Islet of Langerhans (tissue), 1 donor: Measurements from ENCODE around the gene PIK3R6.

Experiments
- FAIRE-seq: peaks from one replicate; lab custom pipeline; 2011; peaks lifted over from hg19 to GRCh38; lab: Jason Lieb, UNC

Gene PIK3R6

GRCh38 chr17:8792646-8793045 is 74.8 kb downstream of the PIK3R6 start:
- no peak for FAIRE-seq

- FAIRE-seq = no peak
These were observed 75.6 kb downstream of the PIK3R6 start for GRCh38 chr17:8791910-8792270.

GRCh38 chr17:8791248-8791909 is 76.1 kb downstream of the PIK3R6 start:
- no peak for FAIRE-seq

- FAIRE-seq = no peak
These were observed 77.7 kb downstream of the PIK3R6 start for GRCh38 chr17:8789743-8790142.

GRCh38 chr17:8788998-8789397 is 78.5 kb downstream of the PIK3R6 start:
- no peak for FAIRE-seq

GRCh38 chr17:8785547-8786413 is 81.7 kb downstream of the PIK3R6 start:
- no peak for FAIRE-seq

- no peak for FAIRE-seq
These were observed 85.3 kb downstream of the PIK3R6 start for GRCh38 chr17:8782176-8782575.

GRCh38 chr17:8781776-8782175 is 85.7 kb downstream of the PIK3R6 start:
- FAIRE-seq = no peak

- no peak for FAIRE-seq
These were observed 90.6 kb downstream of the PIK3R6 start for GRCh38 chr17:8776881-8777280.

GRCh38 chr17:8776248-8776647 is 91.2 kb downstream of the PIK3R6 start:
- no peak for FAIRE-seq

- FAIRE-seq = no peak
These were observed 100.7 kb downstream of the PIK3R6 start for GRCh38 chr17:8766731-8767130.

GRCh38 chr17:8762012-8762411 is 105.5 kb downstream of the PIK3R6 start:
- FAIRE-seq = no peak

- no peak for FAIRE-seq
These were observed 109.3 kb downstream of the PIK3R6 start, which contains the start of gene SPDYE4 for GRCh38 chr17:8758137-8758596. TSS of gene SPDYE4 (minus strand) at chr17:8758546. CDS start at chr17:8758382, 164 bp downstream.

- no peak for FAIRE-seq
These were observed 110.3 kb downstream of the PIK3R6 start for GRCh38 chr17:8757189-8757588.

- no peak for FAIRE-seq
These were observed 111.8 kb downstream of the PIK3R6 start for GRCh38 chr17:8755590-8756255.

- FAIRE-seq = no peak
These were observed 112.6 kb downstream of the PIK3R6 start for GRCh38 chr17:8754890-8755289.

- peak; percentile 74 for FAIRE-seq
These were observed 113.5 kb downstream of the PIK3R6 start for GRCh38 chr17:8753976-8754440.

GRCh38 chr17:8753136-8753975 is 114.1 kb downstream of the PIK3R6 start:
- no peak for FAIRE-seq
